ENCODE data around the gene BIK.

DNA sequence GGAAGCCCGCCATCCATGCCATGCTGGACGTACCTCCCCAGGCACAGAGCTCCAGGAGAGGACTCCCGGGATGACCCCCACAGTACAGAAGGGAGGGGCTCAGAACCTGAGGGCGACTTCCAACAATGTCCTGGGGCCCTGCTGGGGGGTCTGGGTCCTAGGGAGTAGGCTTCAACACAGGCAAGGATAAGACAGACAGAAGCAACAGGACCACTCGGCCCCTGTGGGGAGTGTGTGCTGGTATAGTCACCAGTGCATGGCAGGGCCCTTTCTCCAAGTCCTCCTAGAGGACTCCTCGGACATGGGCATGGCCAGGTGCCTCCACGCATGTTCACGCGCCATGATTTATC, 59.6 kb downstream of the BIK start:
- TF ChIP-seq, protein P1, sequence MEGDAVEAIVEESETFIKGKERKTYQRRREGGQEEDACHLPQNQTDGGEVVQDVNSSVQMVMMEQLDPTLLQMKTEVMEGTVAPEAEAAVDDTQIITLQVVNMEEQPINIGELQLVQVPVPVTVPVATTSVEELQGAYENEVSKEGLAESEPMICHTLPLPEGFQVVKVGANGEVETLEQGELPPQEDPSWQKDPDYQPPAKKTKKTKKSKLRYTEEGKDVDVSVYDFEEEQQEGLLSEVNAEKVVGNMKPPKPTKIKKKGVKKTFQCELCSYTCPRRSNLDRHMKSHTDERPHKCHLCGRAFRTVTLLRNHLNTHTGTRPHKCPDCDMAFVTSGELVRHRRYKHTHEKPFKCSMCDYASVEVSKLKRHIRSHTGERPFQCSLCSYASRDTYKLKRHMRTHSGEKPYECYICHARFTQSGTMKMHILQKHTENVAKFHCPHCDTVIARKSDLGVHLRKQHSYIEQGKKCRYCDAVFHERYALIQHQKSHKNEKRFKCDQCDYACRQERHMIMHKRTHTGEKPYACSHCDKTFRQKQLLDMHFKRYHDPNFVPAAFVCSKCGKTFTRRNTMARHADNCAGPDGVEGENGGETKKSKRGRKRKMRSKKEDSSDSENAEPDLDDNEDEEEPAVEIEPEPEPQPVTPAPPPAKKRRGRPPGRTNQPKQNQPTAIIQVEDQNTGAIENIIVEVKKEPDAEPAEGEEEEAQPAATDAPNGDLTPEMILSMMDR (IDR thresholded peaks at IDR 0.05), result no peak
- TF ChIP-seq FOXJ3 (CRISPR knock-in tag; IDR thresholded peaks at IDR 0.05; ENCODE audit: borderline replicate concordance) (no peak), ESRRA (CRISPR knock-in tag; IDR thresholded peaks at IDR 0.05; ENCODE audit: borderline replicate concordance) (no peak), RORB (CRISPR knock-in tag; IDR thresholded peaks at IDR 0.05) (no peak), NR2C2 (CRISPR knock-in tag; IDR thresholded peaks at IDR 0.05) (no peak)
- TF ChIP-seq, protein P2, sequence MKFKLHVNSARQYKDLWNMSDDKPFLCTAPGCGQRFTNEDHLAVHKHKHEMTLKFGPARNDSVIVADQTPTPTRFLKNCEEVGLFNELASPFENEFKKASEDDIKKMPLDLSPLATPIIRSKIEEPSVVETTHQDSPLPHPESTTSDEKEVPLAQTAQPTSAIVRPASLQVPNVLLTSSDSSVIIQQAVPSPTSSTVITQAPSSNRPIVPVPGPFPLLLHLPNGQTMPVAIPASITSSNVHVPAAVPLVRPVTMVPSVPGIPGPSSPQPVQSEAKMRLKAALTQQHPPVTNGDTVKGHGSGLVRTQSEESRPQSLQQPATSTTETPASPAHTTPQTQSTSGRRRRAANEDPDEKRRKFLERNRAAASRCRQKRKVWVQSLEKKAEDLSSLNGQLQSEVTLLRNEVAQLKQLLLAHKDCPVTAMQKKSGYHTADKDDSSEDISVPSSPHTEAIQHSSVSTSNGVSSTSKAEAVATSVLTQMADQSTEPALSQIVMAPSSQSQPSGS (CRISPR knock-in tag; IDR thresholded peaks at IDR 0.05; ENCODE audit: borderline replicate concordance, low read depth), result no peak
- TF ChIP-seq, protein P3, sequence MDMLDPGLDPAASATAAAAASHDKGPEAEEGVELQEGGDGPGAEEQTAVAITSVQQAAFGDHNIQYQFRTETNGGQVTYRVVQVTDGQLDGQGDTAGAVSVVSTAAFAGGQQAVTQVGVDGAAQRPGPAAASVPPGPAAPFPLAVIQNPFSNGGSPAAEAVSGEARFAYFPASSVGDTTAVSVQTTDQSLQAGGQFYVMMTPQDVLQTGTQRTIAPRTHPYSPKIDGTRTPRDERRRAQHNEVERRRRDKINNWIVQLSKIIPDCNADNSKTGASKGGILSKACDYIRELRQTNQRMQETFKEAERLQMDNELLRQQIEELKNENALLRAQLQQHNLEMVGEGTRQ (CRISPR knock-in tag; IDR thresholded peaks at IDR 0.05), result no peak
- TF ChIP-seq, protein P4, sequence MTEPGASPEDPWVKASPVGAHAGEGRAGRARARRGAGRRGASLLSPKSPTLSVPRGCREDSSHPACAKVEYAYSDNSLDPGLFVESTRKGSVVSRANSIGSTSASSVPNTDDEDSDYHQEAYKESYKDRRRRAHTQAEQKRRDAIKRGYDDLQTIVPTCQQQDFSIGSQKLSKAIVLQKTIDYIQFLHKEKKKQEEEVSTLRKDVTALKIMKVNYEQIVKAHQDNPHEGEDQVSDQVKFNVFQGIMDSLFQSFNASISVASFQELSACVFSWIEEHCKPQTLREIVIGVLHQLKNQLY (CRISPR knock-in tag; IDR thresholded peaks at IDR 0.05), result no peak

Data from WTC11 (cell line).